GM21526 (cell line): ENCODE measurements around the gene LAMC2.
"Not testable (repeated sequence)": the region's sequence is repeated elsewhere in the genome, so short reads cannot be mapped to it uniquely, and the experiment has no call there.

Experiments used
- ATAC-seq: cut with Tn5 transposase; IDR thresholded peaks from one replicate; pipeline ENCODE4 v1.9.1; 2021; ENCODE audit warnings: moderate library complexity; ENCODE audit not compliant: unreplicated experiment, low FRiP score

The LAMC2 gene

GRCh38 chr1:183235503-183235902, 49.4 kb downstream of the LAMC2 start:
- no peak for ATAC-seq

- no peak for ATAC-seq
These were observed 50.2 kb downstream of the LAMC2 start for GRCh38 chr1:183236158-183236725.

DNA sequence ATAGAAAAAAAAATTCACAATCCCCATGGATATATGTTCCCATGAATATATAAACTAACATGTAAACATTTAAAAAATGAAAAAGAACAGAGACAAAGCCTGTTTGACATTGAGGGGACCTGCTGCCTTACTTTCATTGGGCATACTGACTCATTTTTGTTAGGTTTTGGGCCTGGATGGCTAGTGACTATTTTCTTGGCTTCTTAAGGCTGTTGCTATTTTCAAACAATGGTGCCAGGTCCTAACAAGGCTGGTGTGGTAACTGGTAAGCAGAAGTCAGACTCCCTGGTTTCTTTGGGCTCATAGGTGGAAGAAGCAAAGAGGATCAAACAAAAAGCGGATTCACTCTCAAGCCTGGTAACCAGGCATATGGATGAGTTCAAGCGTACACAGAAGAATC, 51.0 kb downstream of the LAMC2 start:
- ATAC-seq, result no peak

DNA sequence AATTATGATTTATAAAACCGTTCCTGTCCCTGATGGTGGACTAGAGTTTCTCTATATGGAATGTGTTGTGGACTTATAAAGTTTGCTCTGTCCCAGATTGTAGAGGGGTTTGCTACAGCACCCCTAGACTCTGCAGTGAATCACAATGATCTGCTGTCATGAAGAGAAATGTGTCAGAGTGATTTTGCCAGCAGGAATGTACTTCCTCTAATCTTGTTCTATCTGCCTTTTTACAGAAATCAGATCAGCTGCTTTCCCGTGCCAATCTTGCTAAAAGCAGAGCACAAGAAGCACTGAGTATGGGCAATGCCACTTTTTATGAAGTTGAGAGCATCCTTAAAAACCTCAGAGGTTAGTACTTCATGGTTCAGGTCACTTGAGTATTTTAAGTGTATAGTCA, 52.0 kb downstream of the LAMC2 start:
- ATAC-seq, result no peak

DNA sequence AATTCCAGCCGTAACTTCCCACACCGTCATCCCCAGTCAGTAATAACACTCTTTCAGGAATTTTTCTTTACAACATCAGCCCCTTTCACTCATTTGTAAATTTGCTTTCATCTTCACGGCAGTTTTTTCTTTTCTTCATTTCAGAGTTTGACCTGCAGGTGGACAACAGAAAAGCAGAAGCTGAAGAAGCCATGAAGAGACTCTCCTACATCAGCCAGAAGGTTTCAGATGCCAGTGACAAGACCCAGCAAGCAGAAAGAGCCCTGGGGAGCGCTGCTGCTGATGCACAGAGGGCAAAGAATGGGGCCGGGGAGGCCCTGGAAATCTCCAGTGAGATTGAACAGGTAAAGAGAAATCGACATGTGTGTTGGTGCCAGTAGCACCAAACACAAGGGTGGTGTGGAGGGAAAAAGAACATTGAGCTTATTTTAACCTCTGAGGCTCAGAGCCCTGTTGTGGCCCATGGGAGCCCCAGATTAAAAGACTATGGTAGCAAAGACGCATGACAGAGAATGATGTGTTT, 53.2 kb downstream of the LAMC2 start:
- no peak for ATAC-seq

GRCh38 chr1:183239793-183240525, 53.9 kb downstream of the LAMC2 start:
- no peak for ATAC-seq

- ATAC-seq, result no peak
These were observed 54.4 kb downstream of the LAMC2 start for GRCh38 chr1:183240526-183240825.

DNA sequence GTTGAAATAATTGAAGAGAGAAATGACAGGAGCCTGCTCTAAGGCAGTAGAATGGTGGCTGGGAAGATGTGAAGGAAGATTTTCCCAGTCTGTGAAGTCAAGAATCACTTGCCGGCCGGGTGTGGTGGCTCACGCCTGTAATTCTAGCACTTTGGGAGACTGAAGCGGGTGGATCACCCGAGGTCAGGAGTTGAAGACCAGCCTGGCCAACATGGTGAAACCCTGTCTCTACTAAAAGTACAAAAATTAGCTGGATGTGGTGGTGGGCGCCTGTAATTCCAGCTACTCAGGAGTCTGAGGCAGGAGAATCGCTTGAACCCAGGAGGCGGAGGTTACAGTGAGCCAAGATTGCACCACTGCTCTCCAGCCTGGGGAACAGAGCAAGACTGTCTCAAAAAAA, 54.8 kb downstream of the LAMC2 start:
- ATAC-seq, result not testable (repeated sequence)

- ATAC-seq, result no peak
These were observed 55.4 kb downstream of the LAMC2 start for GRCh38 chr1:183241471-183241870.

GRCh38 chr1:183242556-183242955, 56.5 kb downstream of the LAMC2 start:
- ATAC-seq, result no peak

DNA sequence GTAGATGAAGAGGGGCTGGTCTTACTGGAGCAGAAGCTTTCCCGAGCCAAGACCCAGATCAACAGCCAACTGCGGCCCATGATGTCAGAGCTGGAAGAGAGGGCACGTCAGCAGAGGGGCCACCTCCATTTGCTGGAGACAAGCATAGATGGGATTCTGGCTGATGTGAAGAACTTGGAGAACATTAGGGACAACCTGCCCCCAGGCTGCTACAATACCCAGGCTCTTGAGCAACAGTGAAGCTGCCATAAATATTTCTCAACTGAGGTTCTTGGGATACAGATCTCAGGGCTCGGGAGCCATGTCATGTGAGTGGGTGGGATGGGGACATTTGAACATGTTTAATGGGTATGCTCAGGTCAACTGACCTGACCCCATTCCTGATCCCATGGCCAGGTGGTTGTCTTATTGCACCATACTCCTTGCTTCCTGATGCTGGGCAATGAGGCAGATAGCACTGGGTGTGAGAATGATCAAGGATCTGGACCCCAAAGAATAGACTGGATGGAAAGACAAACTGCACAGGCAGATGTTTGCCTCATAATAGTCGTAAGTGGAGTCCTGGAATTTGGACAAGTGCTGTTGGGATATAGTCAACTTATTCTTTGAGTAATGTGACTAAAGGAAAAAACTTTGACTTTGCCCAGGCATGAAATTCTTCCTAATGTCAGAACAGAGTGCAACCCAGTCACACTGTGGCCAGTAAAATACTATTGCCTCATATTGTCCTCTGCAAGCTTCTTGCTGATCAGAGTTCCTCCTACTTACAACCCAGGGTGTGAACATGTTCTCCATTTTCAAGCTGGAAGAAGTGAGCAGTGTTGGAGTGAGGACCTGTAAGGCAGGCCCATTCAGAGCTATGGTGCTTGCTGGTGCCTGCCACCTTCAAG, 57.3 kb downstream of the LAMC2 start:
- ATAC-seq, result no peak

DNA sequence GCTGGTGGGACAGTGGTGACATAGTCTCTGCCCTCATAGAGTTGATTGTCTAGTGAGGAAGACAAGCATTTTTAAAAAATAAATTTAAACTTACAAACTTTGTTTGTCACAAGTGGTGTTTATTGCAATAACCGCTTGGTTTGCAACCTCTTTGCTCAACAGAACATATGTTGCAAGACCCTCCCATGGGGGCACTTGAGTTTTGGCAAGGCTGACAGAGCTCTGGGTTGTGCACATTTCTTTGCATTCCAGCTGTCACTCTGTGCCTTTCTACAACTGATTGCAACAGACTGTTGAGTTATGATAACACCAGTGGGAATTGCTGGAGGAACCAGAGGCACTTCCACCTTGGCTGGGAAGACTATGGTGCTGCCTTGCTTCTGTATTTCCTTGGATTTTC, 58.4 kb downstream of the LAMC2 start:
- ATAC-seq, result no peak

- no peak for ATAC-seq
These were observed 59.3 kb downstream of the LAMC2 start for GRCh38 chr1:183245357-183245756.

DNA sequence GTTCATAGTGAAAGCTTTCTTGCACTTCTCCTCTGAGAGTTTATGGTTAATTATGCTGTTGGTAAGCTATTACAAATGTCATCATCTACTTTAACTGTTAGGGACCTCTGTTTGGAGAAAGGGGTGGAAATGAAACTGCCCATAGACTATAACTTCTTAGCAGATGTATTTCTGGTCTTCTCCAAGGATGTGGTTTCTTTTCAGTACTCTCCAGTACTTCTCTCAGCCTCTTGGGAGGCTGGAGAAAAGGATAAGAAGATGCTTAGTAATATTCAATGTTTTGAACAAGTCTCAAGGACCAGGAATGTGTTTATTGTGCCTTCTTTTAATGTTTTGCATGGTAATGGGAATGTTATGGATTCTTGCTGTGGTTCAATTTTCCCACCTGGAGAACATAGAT, 60.4 kb downstream of the LAMC2 start:
- ATAC-seq, result no peak

DNA sequence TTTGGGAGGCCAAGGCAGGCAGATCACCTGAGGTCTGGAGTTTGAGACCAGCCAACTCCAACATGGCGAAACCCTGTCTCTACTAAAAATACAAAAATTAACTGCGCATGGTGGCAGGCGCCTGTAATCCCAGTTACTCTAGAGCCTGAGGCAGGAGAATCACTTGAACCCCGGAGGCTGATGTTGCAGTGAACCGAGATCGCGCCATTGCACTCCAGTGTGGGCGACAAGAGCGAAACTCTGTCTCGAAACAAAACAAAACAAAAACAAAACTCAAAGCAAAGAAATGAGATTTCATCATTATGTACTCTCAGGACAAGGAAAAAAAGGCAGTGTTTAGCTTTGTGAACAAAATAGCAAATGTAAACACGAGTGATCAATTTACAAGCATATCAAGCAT, 61.0 kb downstream of the LAMC2 start:
- ATAC-seq, result no peak

DNA sequence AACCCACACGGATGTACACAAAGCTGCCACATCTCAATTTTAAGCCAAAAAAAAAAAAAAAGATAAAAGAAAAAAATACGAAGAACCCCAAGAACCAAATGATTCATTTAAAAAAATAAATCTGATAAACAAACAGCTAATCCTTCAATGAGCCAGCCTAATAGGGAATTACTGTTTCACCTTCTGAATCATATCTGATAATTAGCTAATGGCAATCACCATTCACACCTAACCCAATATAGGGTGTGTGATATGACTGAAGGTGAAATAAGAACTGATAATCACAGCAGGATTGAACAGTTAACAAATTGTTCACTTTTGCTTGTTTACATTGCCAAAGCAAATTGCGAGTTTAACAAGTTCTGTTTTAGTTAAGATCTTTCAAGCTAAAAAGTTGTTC, 61.4 kb downstream of the LAMC2 start:
- ATAC-seq, result no peak

GRCh38 chr1:183247931-183248330, 61.9 kb downstream of the LAMC2 start:
- ATAC-seq, result no peak

- no peak for ATAC-seq
These were observed 63.1 kb downstream of the LAMC2 start for GRCh38 chr1:183248989-183249691.

DNA sequence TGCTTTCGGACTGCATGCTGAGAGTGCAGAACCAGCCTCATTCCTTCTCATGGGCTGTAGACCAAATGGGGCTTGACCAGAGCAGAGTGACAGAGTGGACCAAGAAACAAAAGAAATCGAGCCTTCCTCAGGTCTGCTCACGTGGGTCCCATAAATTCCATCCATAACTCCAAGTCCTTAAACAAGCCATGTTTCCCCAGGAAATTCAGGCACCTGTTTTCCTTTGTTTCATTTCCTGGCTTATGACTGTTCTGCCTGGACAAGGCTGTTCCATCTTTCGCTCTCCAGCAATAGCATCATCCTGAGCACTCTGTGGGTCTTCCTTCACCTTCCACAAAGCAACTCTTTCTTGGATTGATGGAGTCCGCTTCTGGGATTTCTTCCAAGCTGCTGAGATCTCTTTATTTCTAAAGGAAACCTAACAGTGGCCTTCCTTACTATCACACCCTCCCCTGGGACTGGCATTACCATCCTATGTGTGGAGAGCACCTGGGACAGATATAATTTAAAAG, 63.9 kb downstream of the LAMC2 start:
- ATAC-seq, result no peak

- no peak for ATAC-seq
These were observed 65.3 kb downstream of the LAMC2 start for GRCh38 chr1:183251101-183251958.
